CD4-positive, alpha-beta T cell treated with Interferon alpha-2 for 1 hour (primary cell): ENCODE data around the gene APELA.
"Not testable (repeated sequence)": the region's sequence is repeated elsewhere in the genome, so short reads cannot be mapped to it uniquely, and the experiment has no call there.

Experiments
- DNase-seq, 2 donors: peaks; one replicate each; pipeline ENCODE4 v3.0.0-alpha.2; 2020 to 2022

The APELA gene

GRCh38 chr4:164876700-164877324, at the start of gene APELA:
Gene APELA (plus strand): TSS chr4:164877178. CDS start chr4:164877332, 154 bp downstream.
- no peak for DNase-seq

- no peak for DNase-seq
Measured at GRCh38 chr4:164828955-164829354, 48.0 kb upstream of the APELA start.

- DNase-seq, result no peak
Measured at GRCh38 chr4:164846566-164846965, 30.4 kb upstream of the APELA start.

GRCh38 chr4:164847016-164847415, 30.0 kb upstream of the APELA start:
- DNase-seq, result no peak

- DNase-seq, result no peak
Measured at GRCh38 chr4:164847967-164848649, 28.9 kb upstream of the APELA start.

- DNase-seq, result no peak
Measured at GRCh38 chr4:164856396-164856795, 20.6 kb upstream of the APELA start.

- no peak for DNase-seq
Measured at GRCh38 chr4:164866817-164867490, 10.0 kb upstream of the APELA start.

GRCh38 chr4:164871673-164872072, 5.3 kb upstream of the APELA start:
- no peak for DNase-seq

- DNase-seq, result no peak
Measured at GRCh38 chr4:164872481-164872880, 4.5 kb upstream of the APELA start.

GRCh38 chr4:164874789-164875188, 2.2 kb upstream of the APELA start:
- no peak for DNase-seq

- DNase-seq, result no peak
Measured at GRCh38 chr4:164880489-164881262, 3.7 kb downstream of the APELA start.

- DNase-seq, result no peak
Measured at GRCh38 chr4:164888096-164888715, 11.2 kb downstream of the APELA start.

- DNase-seq, result no peak
Measured at GRCh38 chr4:164890691-164891090, 13.7 kb downstream of the APELA start.

- no peak for DNase-seq
Measured at GRCh38 chr4:164892018-164892417, 15.0 kb downstream of the APELA start.

- DNase-seq, result no peak
Measured at GRCh38 chr4:164894702-164895101, 17.7 kb downstream of the APELA start.

- no peak for DNase-seq
Measured at GRCh38 chr4:164902608-164903007, 25.6 kb downstream of the APELA start.

GRCh38 chr4:164904336-164904735, 27.4 kb downstream of the APELA start:
- no peak for DNase-seq

GRCh38 chr4:164904941-164905340, 28.0 kb downstream of the APELA start:
- no peak for DNase-seq

- DNase-seq, result no peak
Measured at GRCh38 chr4:164906368-164906767, 29.4 kb downstream of the APELA start.

- DNase-seq, result not testable (repeated sequence)
Measured at GRCh38 chr4:164913506-164913905, 36.5 kb downstream of the APELA start.

- no peak for DNase-seq
Measured at GRCh38 chr4:164918956-164919355, 42.0 kb downstream of the APELA start.

GRCh38 chr4:164924670-164925238, 47.8 kb downstream of the APELA start:
- DNase-seq, result no peak

GRCh38 chr4:164926301-164926700, 49.3 kb downstream of the APELA start:
- DNase-seq, result no peak
